ENCODE measurements around the gene TCF15.

DNA sequence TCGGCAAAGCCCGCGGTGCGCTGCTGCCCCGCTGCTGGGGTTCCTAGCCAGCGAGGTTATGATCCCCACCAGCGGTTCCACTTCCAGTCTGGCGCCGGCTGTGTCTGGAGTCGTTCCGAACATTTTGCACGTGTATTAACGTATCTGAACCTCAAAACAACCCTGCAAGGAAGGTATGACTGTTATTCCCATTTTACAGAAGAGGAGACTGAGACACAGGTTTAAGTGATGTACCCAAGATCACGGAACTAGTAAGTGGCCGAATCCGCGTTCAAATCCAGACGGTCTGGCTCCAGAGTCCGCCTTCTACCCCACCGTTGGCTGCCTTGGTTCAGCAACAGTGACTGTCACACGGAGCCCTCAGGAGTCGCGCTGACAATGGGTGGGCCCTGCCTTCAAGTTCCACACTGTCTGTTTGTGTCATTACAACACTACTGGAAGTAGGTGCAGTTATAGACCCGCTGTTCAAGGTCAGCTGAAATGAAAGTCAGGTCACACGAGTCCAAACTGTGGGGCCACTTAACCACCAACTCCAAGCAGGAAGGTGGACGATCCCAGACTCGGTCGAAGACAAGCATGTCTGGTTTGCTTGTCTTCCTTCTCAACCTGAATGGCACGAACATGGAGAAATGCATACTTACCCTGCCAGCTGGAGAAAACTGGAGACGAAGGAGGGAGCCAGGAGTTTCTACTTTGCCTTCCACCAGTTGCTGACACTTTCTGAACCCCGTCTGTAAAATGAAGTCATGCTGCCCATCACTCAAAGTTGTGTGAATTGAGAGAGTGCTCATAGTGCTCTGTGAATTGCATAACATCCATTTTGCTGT is 43.7 kb upstream of the TCF15 start:
- TF ChIP-seq, protein P1, sequence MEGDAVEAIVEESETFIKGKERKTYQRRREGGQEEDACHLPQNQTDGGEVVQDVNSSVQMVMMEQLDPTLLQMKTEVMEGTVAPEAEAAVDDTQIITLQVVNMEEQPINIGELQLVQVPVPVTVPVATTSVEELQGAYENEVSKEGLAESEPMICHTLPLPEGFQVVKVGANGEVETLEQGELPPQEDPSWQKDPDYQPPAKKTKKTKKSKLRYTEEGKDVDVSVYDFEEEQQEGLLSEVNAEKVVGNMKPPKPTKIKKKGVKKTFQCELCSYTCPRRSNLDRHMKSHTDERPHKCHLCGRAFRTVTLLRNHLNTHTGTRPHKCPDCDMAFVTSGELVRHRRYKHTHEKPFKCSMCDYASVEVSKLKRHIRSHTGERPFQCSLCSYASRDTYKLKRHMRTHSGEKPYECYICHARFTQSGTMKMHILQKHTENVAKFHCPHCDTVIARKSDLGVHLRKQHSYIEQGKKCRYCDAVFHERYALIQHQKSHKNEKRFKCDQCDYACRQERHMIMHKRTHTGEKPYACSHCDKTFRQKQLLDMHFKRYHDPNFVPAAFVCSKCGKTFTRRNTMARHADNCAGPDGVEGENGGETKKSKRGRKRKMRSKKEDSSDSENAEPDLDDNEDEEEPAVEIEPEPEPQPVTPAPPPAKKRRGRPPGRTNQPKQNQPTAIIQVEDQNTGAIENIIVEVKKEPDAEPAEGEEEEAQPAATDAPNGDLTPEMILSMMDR (IDR thresholded peaks at IDR 0.05; ENCODE audit: low read depth, low read length), result no peak
- TF ChIP-seq EZH2phosphoT487 (IDR thresholded peaks at IDR 0.05; ENCODE audit: low read depth), result no peak

Measured in OCI-LY3 (cell line).